ENCODE data around the gene RBM44.

RBM44 gene

DNA sequence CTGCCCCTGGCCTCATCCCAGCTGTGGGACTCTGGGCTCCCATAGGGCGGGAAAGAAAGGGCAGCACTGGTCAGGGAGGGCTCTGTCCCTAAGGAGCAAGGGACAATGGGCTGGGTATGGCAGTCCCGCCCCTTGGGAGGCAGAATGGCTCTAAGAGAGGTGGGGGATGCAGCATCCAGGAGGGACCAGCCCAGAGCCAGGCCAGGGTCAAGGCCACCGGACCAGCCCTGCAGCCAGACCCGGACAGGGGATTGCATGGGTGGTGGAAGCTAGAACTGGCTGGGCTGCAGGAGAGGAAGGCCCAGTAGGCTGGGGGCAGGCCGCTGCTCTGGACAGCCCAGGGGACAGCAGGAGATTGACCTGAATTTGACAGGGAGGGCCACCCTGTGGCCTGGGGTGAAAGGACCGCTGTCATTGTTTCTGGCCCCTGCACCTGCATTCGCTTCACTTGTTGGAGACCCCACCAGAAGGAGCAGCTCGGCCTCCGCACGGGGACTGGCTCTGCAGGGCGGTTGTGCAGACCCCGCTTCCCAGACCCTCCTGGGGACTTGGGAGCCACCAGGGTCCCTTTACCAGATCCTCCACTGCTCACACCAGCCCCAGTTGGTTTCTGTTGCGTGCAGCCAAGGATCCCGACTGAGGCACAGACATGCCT, 75.4 kb downstream of the RBM44 start:
- DNase-seq, result no peak

DNA sequence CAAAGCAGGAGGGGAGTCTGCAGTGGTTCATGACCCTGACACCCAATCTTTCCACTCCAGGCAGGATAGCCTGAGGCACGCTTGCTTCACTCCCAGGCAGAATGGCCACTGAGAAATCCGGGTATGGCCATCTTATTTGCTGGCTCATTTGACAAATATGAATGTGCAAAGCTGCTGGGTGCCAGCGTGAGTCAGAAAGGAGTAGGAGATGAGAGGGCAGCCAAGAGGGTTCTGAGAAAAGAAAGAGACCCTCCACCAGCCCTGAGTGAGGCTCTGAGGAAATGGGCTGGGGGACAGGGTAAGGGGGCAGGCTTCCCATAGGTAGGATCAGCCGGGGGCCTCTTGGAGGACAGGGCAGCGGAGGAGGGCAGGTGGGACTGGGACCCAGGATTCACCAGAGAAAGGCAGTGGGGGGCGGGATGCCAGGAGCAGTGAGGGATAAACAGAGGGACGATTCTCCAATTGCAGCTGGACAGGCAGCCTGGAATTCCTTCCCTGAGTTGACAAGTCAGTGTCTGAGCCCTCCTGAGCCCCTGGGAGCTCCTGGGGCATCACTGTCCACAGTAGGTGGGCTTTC, 76.1 kb downstream of the RBM44 start:
- no peak for DNase-seq

DNA sequence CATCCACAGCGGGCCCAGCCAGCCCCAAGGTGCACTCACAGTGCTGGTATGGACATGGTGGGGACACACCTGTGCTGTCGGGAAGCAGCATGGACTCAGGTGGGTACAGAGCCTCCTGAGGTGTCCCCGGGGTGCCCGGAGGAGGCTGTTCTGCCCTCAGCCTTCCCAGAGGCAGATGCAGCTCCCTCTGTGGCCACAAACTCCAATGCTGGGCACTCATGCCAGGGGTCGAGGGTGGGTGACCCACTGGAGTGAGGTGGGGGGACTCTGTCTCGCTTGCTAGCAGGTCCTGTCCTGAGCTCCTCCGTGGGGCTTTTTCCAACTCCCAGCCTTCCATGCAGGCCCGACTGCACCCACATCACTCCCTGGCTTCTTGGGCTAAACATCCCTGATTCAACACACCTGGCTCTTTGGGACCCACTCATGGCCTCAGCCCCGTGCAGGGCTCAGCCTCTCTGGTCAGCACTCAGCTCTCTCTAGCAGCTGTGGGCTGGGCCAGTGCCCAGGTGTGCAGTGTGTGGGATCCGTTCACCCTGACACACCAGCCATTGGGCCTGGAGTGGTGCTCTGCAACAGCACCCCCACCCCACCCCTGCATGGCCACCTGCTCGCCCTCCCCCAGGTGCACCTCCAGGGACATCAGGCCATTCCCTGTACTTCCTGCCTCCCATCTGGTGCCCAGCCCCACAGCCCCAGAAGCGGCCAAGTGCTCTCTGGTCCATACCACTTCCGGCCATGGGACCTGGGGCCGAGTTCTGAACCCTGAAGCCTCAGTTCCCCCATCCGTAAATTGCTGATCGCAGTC, 76.9 kb downstream of the RBM44 start:
- DNase-seq, result no peak

DNA sequence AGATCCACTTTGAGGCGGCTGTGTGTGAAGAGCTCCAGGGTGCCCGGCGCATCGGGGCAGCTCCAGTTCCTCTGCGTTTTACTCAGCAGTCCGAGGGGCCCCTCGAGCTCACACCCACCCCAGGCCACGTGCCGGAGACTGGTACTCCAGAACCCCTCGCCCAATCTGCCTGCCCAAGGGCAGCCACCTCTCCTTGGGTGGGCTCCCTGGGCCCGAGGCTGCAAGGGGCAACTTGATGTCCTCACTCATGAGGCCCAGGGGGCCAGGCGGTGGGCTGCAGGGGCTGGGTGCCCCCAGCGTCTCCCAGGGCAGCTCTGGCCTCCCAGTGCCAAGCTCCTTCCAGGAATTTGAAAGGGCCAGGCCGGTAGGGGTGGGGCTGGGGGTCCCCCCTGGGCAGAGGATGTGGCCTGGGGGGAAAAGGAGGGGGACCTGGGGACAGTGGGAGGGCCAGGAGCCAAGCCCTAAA, 77.5 kb downstream of the RBM44 start:
- DNase-seq, result no peak

DNA sequence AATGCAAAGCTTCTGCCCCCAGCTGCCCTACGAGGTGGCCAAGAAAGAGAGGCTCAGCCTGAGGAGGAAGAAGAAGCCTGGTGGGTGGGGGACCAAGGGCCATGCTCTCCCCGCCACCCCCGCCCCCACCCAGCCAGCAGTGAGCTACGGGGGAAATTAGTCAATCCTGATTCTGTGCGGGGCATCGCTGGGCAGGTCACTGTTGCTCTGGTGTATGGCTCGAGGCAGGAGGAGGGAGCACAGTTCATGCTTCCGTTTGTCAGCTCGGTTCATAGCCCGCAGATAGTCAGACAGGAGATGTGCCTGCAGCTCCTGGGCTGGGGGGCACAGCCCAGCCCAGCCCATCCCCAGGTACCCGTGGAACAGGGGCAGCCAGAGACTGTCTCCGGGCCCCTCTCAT, 78.0 kb downstream of the RBM44 start:
- no peak for DNase-seq

DNA sequence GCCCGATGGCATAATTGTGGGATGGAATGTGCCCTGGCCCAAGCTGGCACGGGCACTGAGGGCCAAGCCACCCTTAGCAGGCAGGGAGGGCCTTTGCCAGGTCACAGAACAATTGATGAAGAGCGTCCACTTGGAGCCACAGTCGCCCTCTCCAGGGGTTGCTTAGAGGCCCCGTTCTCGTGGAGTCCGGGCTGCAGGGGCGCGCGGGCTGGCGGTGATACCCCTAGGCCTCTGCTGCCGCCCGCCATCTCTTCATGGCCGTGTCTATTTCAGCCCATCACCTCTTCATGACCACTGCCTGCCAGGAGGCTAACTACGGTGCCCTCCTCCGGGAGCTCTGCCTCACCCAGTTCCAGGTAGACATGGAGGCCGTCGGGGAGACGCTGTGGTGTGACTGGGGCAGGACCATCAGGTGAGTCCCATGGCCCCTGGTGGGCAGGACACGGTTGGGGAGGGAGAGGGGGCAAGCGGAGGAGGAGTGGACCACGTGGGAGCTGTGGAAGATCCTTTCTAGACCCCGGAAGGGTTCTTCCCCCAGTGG, 78.4 kb downstream of the RBM44 start:
- DNase-seq, result no peak

DNA sequence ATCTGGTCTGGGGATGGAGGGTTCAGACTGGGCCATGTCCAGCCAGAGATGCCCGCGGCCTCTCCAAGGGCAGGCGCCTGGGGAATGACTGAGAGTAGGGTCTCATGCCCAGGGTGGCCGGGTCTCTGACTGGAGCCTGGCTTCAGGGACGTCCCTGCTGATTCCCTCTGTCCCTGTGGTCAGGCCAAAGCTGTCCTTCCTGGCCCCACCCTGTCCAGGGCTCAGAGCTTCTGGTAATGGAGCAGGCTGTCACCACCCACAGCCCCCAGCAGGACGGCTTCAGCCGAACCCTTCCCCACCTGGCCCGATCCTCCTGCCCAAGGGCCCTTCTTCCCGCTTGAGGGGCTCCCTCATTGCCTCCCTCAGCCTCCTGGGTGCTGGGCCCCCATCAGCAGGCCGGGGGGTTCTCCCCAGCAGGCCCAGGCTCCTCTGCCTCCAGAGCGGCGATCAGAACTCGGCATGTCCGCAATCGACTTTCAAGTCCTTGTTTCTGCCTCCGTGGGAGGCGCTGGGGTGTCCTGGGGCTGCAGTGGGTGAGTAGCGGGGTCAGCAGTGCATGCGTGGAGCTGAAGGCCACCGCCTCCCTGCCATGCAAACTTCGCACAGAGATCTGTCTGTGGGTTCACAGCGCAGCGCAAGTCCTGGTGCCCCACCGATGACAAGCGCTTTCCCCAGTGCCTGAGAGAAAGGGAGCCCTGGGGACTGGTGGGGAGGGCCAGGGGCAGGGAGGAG, 79.2 kb downstream of the RBM44 start:
- DNase-seq, result no peak

DNA sequence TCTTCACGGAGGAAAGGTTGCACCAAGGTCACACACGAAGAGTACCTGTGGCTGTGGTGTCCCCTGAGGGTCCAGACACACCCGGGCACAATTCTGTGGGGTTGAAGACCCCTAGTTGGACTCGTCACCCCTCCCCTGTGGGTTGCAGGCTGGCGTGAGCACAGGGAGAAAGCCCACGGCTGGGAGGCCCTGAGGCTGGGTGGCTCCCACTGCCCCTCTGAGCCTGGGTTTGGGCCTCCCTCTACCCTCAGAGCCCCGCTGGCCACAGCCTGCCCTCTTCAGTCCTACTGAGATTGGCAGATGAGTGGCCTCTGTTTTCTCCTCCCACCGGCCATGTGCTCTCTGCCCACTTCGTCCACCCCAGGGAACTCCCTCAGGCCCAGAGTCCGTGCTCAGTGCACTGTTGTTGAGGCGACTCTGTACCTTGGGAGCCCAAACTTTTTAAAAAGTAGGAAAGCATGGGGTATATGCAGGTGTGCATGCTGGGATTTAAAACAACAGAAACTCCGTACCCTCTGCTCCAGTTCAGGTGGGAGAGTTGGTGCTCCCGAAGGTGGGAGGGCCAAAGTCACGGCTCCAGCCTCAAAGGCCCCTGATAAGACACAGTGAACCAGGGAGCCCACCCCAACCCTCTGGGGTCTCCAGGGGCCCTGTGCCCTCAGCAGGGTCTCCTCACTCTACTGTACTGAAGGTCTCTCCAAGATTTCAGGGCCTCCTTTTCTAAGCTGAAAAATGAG, 79.9 kb downstream of the RBM44 start:
- no peak for DNase-seq

DNA sequence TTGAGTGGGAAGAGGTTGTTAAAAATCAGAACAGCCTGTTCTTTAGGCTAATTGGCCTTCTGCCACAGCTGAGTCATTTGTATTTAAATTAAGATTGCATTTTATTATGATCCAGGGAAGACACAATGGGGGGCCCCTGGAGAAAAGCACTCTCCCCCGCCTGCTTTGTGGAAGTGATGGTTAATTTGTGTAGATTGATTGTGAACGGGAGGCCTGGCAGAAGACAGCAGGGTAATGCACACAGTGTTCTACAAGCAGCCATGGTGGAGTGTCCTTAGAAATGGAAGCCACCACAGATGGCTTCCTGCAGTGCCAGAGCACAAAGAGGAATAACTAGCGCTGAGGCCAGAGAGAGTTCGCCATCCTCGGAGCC, 80.5 kb downstream of the RBM44 start:
- no peak for DNase-seq

DNA sequence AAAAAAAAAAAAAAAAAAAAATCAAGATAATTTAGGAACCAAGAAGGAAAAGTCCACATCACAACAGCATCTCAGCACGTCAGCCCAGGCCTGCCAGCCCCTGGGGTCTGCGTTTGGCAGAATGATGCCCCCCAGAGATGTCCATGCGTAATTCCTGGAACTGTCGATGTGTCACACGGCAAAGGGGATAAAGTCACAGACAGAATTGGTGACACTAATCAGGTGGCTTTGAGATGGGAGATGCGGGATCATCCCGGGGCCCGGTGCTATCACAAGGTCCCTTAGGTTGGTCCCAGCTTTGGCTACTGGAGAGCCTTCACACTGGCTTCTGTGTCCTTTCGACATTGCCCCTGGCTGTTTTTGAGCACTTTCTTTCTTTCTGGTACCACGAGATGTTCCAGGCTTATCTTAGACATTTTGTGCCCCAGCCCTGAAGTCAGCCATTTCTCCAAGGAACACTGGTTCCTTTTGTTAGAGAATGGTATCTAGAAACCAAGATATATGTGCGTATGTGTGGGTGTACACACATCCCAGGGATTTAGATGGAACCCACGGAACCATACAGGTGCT, 81.5 kb downstream of the RBM44 start:
- DNase-seq, result no peak

DNA sequence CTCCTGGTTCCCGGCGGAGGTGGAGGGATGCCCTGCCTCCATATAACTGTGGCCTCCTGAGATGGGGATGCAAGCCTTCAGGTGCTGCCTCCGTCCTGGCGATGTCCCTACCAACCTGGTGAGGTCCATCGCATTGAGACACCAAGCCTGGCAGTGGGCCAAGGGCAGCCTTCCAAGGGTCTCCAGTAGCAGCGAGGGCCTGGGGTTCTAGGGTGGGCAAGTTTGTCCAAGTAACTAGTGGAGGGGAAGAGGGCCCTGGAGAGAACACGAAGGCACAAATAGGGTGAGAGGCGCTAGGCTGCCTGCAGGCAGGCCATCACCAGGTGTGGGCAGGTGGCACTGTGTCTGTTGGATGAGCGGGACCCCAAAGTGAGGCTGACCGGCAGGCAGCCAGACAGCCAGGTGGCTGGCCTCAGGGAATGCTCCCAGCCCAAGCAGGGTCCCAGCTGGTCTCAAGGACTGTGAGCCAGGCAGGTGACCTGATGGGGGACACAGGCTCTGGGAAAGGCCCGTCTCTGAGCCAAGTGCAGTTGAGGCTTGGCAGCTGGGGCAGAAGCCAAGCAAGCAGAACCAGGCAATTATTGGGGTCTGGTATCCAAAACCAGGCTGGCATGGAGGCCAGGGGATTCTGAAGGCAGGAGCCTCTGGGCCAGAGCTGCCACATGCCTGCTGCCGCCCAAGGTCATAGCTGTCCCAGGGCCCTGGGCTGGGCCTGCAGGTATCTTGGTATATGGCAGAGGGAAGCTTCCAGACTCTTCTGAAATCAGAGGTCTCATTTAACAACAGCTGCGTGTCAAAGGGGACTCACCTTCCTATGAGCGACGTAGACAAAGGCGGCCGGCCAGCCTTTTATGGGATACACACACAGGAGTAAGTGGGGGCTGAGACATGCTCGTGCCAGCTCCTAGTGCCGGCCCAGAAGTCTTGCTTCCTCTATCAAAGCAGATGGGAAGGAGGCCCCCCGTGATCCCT, 84.2 kb downstream of the RBM44 start:
- DNase-seq, result no peak

DNA sequence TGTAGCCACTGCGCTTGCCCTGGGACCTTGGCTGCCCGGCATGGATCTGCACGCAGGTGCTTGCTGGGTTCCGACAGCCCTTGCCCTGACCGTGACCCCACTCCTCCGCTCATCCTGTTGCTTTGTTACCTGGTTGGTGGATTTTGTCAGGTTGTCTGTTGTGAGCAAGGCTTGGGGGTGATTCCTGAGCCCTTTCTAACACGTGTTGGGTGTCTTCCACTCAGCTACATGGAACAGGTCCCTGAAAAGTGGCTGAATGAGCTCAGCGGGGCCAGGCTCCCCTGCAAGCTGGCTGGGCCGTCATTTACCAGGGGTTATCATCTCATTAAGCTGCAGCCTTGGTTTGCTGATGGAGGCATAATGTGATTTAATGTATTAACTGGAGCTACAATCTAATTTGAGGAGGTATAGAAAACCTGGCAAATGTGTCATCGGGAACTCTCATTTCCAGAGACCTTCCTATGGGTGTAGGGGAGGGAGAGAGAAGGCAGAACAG, 85.4 kb downstream of the RBM44 start:
- DNase-seq, result no peak

DNA sequence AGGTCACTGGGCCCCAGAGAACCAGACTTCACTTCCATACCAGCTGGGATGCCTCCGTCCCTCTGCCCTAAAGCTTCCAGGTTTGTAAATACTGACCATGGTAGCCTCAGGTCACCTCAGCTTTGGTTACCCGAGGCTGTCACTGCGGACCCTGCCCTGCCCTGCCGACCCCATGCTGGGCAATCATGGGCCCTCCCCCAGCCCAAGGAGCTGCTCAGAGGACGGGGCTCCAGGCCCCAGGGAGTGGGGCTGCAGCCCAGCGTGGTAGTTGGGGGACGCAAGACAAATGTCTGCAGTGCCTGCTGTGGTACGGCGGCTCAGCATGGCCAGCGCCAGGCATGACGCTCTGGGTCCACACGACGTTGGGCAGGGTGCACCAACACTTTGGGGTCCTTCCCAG, 86.1 kb downstream of the RBM44 start:
- DNase-seq, result no peak

DNA sequence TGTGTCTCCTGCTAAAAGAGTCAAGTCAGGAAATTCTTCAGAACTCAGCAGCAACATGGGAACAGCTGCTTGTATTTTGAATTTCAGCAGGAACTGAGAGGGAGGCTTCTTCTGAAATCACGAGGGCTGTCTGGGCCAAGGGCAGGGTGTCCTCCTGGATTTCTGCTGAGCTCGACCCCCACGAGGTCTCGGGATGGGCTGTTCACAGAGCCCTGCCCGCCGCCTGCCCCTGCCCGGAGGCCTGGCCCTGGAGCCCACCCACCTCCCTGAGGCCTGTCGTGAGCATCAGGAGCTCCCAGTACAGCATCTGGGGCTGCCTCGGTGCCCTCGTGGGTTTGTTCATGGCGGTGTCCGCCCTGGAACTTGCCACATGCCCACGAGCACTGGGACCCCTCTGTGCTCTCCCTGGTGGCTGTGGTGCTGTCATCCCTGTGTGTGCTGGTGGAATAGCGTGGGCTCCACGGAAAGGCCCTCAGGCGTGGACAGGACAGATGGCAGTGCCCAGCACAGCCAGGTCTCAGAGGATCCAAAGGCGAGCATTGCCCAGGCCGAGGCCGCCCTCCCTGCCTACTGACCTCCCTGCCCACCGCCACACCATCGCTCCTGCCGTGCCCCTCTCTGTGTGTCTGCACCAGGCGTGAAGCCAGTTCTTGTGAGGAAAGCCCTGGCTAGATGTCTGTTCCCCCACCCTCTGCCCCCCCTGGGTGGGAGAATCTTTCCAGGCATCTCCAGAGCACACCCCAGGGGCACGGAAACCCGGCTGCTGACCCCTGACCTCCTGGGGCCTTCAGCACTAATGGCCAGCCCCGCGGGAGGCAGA, 86.7 kb downstream of the RBM44 start:
- no peak for DNase-seq

DNA sequence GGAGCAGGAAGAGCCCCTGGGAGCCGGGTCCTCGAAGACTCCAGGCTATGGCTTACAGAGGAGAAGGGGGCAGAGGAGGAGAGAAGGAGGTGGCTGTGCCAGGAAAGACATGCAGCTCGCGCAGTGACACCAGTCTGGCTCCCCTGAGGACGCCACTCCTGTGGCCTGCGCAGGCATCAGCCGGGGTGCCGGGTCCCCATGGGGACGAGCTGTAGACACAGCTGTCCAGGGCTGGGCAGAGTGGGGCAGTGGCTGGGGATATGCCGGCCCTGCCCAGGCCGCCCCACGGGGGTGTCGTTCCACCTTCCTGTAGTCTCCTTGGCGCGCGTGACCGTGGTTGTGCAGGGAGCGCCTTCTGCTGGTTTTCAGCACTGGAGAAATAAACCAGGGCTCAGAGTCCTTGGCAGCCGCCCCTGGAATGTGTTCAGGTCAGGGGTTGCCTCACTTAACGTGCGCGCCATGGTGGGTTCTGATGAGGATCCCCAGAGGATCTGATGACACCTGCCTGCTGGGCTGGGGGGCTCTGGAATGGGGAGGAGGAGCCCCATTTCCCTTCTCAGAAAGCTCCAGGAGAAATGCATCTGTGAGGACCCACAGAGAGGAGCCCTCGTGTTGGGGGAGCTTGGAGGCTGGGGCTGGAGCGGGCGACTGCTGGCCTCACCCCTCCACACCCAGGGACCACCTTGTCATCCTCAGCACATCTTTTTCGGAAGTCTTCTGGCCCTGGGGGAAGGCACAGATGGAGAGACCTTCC, 87.5 kb downstream of the RBM44 start:
- DNase-seq, result no peak

DNA sequence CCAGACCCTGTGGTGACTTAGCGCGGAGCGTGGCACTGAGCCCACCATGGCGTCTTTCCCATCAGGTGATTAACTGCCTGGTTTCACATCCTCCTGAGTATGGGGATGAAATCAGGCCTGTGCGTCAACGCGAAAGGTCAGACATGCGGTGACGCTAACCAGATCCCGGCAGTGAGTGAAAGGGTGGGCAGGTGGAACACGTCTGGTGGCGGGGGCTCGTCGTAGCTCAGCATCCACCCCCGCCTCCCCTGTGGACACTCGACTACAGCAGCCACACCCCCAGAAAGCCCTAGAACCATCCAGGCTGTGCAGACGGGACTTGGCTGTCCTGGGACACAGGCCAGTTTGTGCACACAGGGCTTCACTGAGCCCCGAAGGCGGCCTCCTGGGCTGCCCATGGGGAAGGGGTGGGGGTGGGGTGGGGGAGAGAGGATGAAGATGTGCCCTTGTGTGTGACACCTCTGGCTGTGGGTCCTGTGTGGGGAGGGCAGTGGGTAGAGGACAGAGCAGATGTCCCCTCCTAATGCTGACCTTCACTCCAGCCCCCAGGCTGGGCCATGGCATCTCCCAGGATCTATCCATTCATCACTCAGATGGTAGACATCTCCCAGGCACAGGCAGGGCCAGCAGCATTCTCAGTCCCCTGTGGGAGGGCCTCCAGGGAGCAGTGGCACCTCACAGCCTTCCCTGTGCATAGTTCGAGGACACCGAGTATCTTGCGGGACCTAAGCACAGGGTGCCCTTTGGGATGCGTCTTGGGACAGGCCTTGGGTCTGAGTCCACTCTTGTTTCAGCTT, 88.3 kb downstream of the RBM44 start:
- DNase-seq, result no peak

DNA sequence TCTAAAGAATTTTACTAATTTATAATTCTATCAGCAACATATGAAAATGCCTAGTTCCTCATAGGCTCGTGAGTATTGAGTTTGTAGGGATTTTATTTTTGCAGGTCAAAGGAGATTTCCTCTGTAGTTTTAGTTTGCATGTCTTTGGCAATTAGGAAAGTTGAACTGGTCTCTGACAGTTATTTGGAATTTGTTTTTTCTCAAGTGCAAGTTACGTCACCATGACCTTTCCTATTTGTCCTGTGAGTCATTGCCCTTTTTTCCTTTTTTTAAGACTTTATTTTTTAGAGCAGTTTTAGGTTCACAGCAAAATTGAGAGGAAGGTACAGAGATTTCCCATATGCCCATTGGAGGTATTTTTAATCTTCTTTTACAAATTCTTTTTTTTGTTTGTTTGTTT, 89.8 kb downstream of the RBM44 start:
- no peak for DNase-seq

DNA sequence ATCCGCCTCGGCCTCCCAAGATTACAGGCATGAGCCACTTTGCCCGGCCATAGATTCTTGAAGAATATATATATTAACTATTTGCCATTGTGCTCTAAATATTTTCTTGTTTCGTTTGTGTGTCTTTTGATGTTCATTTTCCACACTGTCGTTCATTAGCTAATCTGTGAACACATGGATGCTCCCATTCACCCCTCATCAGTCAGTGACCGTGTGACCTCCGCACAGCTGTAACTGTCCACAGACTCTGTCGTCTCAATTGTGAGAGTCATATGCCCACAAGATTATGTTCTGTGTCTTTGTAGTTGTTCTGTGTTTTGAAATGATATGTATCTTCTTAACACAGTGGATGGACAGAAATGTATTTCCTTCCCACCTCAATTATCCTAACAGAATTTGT, 90.4 kb downstream of the RBM44 start:
- no peak for DNase-seq

All from activated T-cell treated with anti-CD3 and anti-CD28 coated beads for 4 hours (primary cell).